OCI-LY3 (cell line): Measurements from ENCODE around the gene VTA1.

Experiments
- CTCF ChIP-seq: fragments of 200-600, 300-600 bp; sonication (generic); IDR thresholded peaks from 2 replicates; pipeline ENCODE4 v1.5.1; 2014; ENCODE audit warnings: antibody characterized with exemption, low read length, low read depth
- EZH2phosphoT487 ChIP-seq: fragments of 200-600 bp; shearing (Covaris generic); IDR thresholded peaks from 2 replicates; pipeline ENCODE4 v1.6.1; 2018; ENCODE audit warnings: antibody characterized with exemption, mixed run types, low read depth

- TF ChIP-seq CTCF (no peak), EZH2phosphoT487 (no peak)
These were observed 29.7 kb upstream of the VTA1 start for GRCh38 chr6:142117366-142117765.
